ENCODE results near the gene TSEN34.
"Not testable (repeated sequence)": the region's sequence is repeated elsewhere in the genome, so short reads cannot be mapped to it uniquely, and the experiment has no call there.

TSEN34 gene

GRCh38 chr19:54221947-54222346, 30.8 kb downstream of the TSEN34 start:
- not testable (repeated sequence) for H3K36me3 Mint-ChIP-seq; H3K9me3 Mint-ChIP-seq (ENCODE audit: low read depth); H3K4me3 Mint-ChIP-seq; H3K4me1 Mint-ChIP-seq (ENCODE audit: low read depth); H3K27ac Mint-ChIP-seq; H3K27me3 Mint-ChIP-seq

DNA sequence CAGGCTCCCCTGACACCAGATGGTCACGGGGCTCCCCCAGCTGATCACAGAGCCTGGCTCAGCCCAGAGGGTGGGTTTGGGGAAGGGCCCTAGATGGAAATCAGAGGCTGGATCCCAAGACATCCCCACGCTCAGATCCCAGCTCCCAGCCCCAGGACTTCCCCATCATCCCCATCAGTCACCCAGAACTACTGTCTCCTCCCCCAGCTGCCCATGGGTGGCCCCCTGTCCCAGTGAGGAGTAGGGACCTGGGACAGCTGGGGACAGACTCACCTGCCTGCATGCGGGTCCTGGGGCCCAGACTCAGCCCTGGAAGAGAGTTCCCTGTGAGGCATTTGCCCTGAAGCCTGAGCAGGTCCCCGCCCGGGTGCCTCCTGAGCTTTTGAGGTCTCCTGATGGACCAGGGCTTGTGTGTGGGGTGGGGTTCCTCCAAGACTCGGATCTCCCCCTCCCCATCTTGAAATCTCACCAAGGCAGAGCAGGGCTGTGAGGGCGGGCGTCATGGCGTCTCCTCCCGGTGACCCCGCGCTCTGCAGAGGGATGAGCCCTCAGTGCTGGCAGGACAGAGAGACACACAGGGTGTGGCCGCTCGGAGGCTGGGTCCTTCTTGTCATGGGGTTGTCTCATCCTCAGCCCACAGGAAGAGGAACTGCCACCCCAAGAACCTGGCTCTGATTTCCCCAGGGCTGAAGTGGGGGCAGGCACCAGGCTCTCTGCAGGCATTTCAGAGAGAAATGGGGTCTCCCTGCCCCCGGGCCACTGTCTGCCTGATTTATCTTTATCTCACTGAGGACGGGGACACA, 31.6 kb downstream of the TSEN34 start, which contains the start of gene LILRB3:
Gene LILRB3, minus strand, starts transcription at position 534 of the 803 bp plus-strand sequence. Its CDS starts 31 bp downstream, at position 503.
- not testable (repeated sequence) for H3K27me3 Mint-ChIP-seq; H3K27ac Mint-ChIP-seq; H3K4me3 Mint-ChIP-seq; H3K9me3 Mint-ChIP-seq (ENCODE audit: low read depth); H3K4me1 Mint-ChIP-seq (ENCODE audit: low read depth); H3K36me3 Mint-ChIP-seq

- not testable (repeated sequence) for H3K27ac Mint-ChIP-seq
Observed at GRCh38 chr19:54223277-54223936, 32.3 kb downstream of the TSEN34 start.

GRCh38 chr19:54223937-54224281, 32.8 kb downstream of the TSEN34 start:
- H3K27ac Mint-ChIP-seq; H3K4me3 Mint-ChIP-seq; H3K4me1 Mint-ChIP-seq (ENCODE audit: low read depth); H3K27me3 Mint-ChIP-seq; H3K9me3 Mint-ChIP-seq (ENCODE audit: low read depth); H3K36me3 Mint-ChIP-seq: not testable (repeated sequence)

More at GRCh38 chr19:54223277-54223936, 32.3 kb downstream of the TSEN34 start:
- not testable (repeated sequence) for H3K4me3 Mint-ChIP-seq; H3K36me3 Mint-ChIP-seq; H3K27me3 Mint-ChIP-seq; H3K4me1 Mint-ChIP-seq (ENCODE audit: low read depth); H3K9me3 Mint-ChIP-seq (ENCODE audit: low read depth)

DNA sequence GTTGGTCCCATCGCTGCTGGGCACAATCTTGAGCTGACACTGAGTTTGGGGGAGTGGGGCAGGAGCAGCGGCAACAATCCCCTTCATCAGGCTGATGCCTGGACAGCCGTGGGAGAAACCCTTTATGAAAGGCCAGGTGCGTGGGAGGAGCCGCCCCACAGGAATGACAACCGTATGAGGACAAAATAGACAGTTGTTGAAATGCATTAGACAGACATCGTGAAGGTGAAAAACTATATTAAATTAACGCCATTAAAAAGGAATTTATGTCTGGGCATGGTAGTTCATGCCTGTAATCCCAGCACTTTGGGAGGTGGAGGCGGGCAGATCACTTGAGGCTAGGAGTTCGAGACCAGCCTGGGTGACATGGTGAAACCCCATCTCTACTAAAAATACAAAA, 33.5 kb downstream of the TSEN34 start:
- not testable (repeated sequence) for H3K9me3 Mint-ChIP-seq (ENCODE audit: low read depth); H3K27ac Mint-ChIP-seq; H3K27me3 Mint-ChIP-seq

DNA sequence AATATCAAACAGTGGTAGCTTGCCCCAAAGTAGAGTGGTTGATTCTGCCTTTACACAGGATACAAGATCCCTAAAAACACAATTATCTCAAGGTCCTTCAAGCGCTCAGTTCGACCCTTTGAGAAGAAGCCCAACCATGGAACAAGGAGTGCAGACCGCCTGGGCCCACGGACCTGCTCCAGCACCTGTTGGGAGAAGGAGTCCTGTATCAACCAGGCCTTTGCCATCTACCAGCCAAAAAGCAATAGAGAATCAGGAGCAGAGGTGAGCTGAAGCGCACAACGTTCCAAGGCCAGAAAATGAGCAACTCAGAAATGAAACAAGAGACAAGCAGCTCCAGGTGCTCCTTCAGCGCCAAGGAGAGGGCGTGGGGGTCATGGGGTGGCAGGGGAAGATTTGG, 38.0 kb downstream of the TSEN34 start:
- H3K36me3 Mint-ChIP-seq = no peaks in the 10 kb centered on the region
- peaks cover 8% of the 10 kb centered on the region for H3K4me1 Mint-ChIP-seq (ENCODE audit: low read depth)
- H3K27me3 Mint-ChIP-seq = peaks cover 5% of the 10 kb centered on the region
- H3K27ac Mint-ChIP-seq = no peak overlapping the region
- no peak overlapping the region for H3K4me3 Mint-ChIP-seq
- no peaks in the 10 kb centered on the region for H3K9me3 Mint-ChIP-seq (ENCODE audit: low read depth)

More for the DNA sequence above, 33.5 kb downstream of the TSEN34 start:
- not testable (repeated sequence) for H3K36me3 Mint-ChIP-seq; H3K4me3 Mint-ChIP-seq; H3K4me1 Mint-ChIP-seq (ENCODE audit: low read depth)

DNA sequence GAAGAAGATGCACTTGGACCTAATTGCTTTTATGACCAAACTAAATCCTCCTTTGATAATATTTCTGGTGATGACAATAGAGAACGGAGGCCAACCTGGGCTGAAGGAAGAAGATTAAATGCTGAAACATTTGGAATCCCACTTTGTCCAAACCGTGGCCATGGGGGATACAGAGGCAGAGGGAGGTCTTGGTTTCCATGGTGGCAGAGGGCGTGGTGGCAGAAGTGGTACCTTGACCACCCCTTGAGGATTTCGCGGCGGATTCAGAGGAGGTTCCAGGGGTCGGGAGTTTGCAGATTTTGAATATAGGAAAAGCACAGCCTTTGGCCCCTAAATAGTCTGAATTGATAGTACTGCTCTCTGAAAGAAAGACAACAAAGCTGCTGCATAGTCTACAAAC, 38.9 kb downstream of the TSEN34 start:
- Mint-ChIP-seq H3K4me3 (no peak overlapping the region), H3K4me1 (ENCODE audit: low read depth) (peaks cover 8% of the 10 kb centered on the region), H3K36me3 (no peaks in the 10 kb centered on the region), H3K9me3 (ENCODE audit: low read depth) (no peaks in the 10 kb centered on the region), H3K27me3 (peaks cover 9% of the 10 kb centered on the region), H3K27ac (no peak overlapping the region)

DNA sequence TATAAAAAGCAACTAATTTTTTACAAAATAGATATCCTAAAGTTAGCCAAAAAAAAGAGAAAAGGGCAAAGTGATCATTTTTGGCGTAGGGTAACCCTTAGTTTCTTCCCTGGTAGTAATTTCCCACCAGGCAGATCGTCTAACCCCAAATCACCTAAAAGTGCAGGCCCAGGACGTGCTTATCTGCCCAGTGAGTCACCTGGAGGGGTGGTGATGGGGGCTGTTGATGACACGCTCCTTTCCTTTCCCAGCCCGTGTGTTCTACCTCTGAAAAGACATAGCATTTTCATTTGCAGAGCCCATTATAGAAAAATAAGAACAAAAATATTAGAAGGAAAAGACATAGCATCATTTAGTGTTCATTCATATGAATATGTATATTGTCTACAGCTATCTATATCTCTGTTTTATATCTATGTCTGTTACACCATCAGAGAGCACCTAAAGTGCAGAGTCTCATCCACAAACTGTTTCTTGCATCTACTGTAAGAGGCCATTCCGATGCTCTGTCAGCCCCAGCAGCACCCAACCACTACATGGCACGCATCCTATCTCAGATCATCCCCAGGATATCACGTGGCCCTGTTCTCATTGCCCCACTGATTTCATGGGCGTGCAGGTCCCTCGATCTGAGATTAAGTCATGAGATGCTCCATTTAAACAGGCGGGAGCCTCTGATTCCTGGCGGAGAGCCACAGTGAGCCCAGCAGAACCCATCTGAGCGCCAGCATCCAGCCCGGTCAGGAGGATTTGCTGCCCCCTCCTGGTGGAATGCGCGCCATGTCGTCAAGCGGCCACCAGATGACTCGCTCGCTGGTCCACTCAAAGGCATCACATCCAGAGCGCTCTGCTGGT, 40.2 kb downstream of the TSEN34 start:
- no peaks in the 10 kb centered on the region for H3K9me3 Mint-ChIP-seq (ENCODE audit: low read depth)
- peaks cover 8% of the 10 kb centered on the region for H3K4me1 Mint-ChIP-seq (ENCODE audit: low read depth)
- H3K27me3 Mint-ChIP-seq = peaks cover 9% of the 10 kb centered on the region
- no peaks in the 10 kb centered on the region for H3K36me3 Mint-ChIP-seq
- no peak overlapping the region for H3K27ac Mint-ChIP-seq
- no peak overlapping the region for H3K4me3 Mint-ChIP-seq

DNA sequence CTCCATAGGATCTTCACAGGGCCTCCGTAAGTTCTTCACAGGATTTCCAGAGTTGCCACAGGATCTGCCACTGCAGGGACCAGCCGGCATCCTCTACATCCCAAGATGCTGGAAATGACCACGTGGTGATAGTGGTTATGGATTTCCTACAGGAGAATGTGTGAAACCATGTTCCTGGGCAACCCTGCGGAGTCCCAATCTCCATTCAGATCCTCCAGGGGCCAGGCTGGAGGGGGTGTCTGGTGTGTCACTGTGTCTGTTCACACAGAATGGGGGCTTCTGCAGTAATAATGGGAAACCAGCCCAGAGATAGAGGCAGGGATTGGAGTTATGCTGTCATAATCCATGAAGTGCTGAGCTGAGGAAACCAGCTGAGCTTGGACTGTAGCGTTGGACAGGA, 42.8 kb downstream of the TSEN34 start:
- Mint-ChIP-seq H3K27ac (no peak overlapping the region), H3K4me1 (ENCODE audit: low read depth) (peaks cover 8% of the 10 kb centered on the region), H3K9me3 (ENCODE audit: low read depth) (no peaks in the 10 kb centered on the region), H3K27me3 (peaks cover 11% of the 10 kb centered on the region), H3K4me3 (no peak overlapping the region), H3K36me3 (no peaks in the 10 kb centered on the region)

DNA sequence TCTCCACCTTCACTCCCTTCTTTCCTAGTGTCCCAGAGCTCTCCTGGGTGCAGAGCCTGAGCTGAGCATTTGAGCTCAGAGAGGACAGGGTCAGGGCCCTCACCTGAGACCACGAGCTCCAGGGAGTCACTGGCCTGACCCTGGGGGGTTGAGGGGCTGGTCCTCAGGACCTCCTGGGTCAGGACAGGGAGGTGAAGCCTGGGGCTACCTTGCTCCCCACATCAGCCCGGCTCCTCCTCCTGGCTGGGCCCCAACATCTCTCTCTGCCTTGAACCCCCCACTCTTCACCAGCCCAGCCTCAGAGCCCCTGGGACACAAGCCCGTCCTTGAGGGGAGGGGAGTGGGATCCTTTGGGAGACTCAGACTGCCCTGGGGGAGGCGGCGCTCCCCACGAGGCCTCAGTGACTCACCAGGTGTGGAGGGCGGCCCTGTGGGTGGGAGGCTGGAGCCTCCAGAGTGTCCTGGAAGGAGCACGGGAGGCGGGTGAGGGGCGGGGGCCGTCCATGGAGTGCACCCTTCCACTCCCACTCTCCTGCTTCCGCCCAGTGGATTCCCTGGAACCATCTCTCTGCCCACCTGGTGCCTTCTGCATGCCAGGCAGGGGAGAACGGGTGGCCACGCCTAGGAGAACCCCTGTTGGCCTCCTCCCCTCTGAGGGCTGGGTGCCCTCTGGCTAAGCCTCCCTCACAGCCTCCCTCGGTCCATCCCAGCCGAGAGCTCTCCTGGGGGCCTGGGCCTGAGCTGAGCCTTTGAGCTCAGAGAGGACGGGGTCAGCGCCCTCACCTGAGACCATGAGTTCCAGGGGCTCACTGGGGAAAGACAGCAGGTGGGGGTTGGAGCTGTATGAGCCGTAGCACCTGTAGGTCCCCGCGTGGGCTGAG, 48.6 kb downstream of the TSEN34 start:
- H3K4me3 Mint-ChIP-seq; H3K9me3 Mint-ChIP-seq (ENCODE audit: low read depth); H3K36me3 Mint-ChIP-seq; H3K27ac Mint-ChIP-seq; H3K27me3 Mint-ChIP-seq; H3K4me1 Mint-ChIP-seq (ENCODE audit: low read depth): not testable (repeated sequence)

GRCh38 chr19:54240372-54241336, 49.5 kb downstream of the TSEN34 start:
- H3K27me3 Mint-ChIP-seq; H3K4me3 Mint-ChIP-seq; H3K4me1 Mint-ChIP-seq (ENCODE audit: low read depth); H3K27ac Mint-ChIP-seq; H3K36me3 Mint-ChIP-seq; H3K9me3 Mint-ChIP-seq (ENCODE audit: low read depth): not testable (repeated sequence)

- not testable (repeated sequence) for H3K9me3 Mint-ChIP-seq (ENCODE audit: low read depth); H3K27me3 Mint-ChIP-seq; H3K27ac Mint-ChIP-seq; H3K4me3 Mint-ChIP-seq; H3K36me3 Mint-ChIP-seq; H3K4me1 Mint-ChIP-seq (ENCODE audit: low read depth)
Observed at GRCh38 chr19:54242234-54242633, 51.1 kb downstream of the TSEN34 start.

GRCh38 chr19:54242646-54243045, 51.5 kb downstream of the TSEN34 start, which contains the start of gene LILRA6:
Gene LILRA6 (minus strand): TSS chr19:54242790.
- not testable (repeated sequence) for H3K27me3 Mint-ChIP-seq; H3K4me3 Mint-ChIP-seq; H3K27ac Mint-ChIP-seq; H3K9me3 Mint-ChIP-seq (ENCODE audit: low read depth); H3K36me3 Mint-ChIP-seq; H3K4me1 Mint-ChIP-seq (ENCODE audit: low read depth)

DNA sequence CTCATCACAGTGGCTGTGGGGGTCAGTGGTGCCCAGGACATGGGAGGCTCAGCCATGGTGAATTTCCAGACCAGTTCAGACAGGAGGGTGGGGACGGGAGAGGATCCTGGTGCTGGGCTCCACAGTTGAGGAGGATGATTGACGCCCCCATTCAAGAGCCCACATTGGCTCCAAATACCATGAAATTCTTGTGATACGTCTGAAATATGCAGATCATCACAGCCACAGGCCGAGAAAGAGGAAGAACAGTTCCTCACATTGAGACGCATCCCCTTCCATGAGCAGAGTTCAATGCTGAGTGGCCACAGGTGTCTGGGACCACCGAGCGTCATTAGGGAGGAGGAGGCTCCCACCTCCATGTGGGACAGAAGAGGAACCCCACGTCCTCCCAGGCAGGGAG, 52.7 kb downstream of the TSEN34 start:
- not testable (repeated sequence) for H3K27me3 Mint-ChIP-seq; H3K9me3 Mint-ChIP-seq (ENCODE audit: low read depth); H3K27ac Mint-ChIP-seq; H3K36me3 Mint-ChIP-seq; H3K4me3 Mint-ChIP-seq; H3K4me1 Mint-ChIP-seq (ENCODE audit: low read depth)
